ENCODE results near the gene VSIG2.
"Not testable (repeated sequence)": the region's sequence is repeated elsewhere in the genome, so short reads cannot be mapped to it uniquely, and the experiment has no call there.

Gene VSIG2

GRCh38 chr11:124783002-124783401 lies 30.9 kb upstream of the VSIG2 start:
- no peaks in the 10 kb centered on the region for H3K4me1 ChIP-seq (ENCODE audit: insufficient read depth, low read length)
- no peak overlapping the region for H3K4me3 ChIP-seq (ENCODE audit: low read length)
- H3K9me3 ChIP-seq (ENCODE audit: insufficient read depth, low read depth, low read length), result no peaks in the 10 kb centered on the region
- no peak overlapping the region for H3K27ac ChIP-seq (ENCODE audit: low read length)
- H3K9ac ChIP-seq (ENCODE audit: low read depth, low read length), result no peak overlapping the region
- no peaks in the 10 kb centered on the region for H3K27me3 ChIP-seq (ENCODE audit: insufficient read depth, low read length)
- no peaks in the 10 kb centered on the region; the same call in 1 of the 2 replicates for H3K36me3 ChIP-seq (ENCODE audit: insufficient read depth, low read depth, low read length)

DNA sequence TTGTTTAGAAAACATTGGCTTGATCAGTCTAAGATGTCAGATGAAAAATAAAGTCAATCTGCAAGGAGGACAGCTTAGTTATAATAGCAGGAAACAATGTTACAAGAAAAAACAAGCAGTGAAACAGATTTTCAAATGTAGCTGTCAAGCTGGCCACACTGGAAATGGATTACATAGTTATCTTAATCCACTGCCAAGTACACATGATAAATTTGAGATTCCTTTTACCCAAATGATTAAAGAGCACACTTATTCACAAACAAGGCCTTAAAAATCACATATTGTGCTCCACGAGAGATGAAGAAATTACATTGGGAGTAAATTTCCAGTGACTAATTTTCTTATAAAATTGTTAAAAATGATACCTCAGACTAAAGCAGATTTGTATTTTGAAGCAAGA lies 27.5 kb upstream of the VSIG2 start:
- no peaks in the 10 kb centered on the region for H3K9me3 ChIP-seq (ENCODE audit: insufficient read depth, low read depth, low read length)

DNA sequence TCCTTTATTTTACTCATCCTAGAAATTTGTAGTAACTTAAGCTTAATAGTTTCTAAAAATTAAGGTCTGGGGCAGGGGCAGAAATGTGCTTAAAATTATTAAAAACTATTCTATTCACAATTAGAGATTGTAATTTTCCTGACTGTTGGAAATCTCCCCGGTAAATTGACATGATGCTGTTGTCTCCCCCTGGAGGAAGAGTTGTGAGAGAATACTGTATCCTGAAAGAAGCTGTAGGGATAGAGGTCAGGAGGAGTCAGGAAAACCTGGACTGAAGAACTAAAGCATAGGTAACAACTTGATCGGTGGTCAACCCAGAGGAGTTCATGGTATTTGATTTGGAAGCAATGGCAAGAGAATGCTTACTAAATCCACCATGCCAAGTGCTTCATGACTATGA lies 26.2 kb upstream of the VSIG2 start:
- no peak overlapping the region for H3K9ac ChIP-seq (ENCODE audit: low read depth, low read length)
- H3K27me3 ChIP-seq (ENCODE audit: insufficient read depth, low read length), result no peaks in the 10 kb centered on the region
- H3K4me1 ChIP-seq (ENCODE audit: insufficient read depth, low read length), result no peaks in the 10 kb centered on the region
- no peak overlapping the region for H3K27ac ChIP-seq (ENCODE audit: low read length)
- H3K9me3 ChIP-seq (ENCODE audit: insufficient read depth, low read depth, low read length), result no peaks in the 10 kb centered on the region
- no peak overlapping the region for H3K4me3 ChIP-seq (ENCODE audit: low read length)
- H3K36me3 ChIP-seq (ENCODE audit: insufficient read depth, low read depth, low read length), result peaks cover 18% of the 10 kb centered on the region

More for the DNA sequence above, 27.5 kb upstream of the VSIG2 start:
- Histone ChIP-seq H3K27ac (ENCODE audit: low read length) (no peak overlapping the region), H3K9ac (ENCODE audit: low read depth, low read length) (no peak overlapping the region), H3K27me3 (ENCODE audit: insufficient read depth, low read length) (no peaks in the 10 kb centered on the region), H3K36me3 (ENCODE audit: insufficient read depth, low read depth, low read length) (peaks cover 10% of the 10 kb centered on the region), H3K4me3 (ENCODE audit: low read length) (no peak overlapping the region), H3K4me1 (ENCODE audit: insufficient read depth, low read length) (no peaks in the 10 kb centered on the region)

DNA sequence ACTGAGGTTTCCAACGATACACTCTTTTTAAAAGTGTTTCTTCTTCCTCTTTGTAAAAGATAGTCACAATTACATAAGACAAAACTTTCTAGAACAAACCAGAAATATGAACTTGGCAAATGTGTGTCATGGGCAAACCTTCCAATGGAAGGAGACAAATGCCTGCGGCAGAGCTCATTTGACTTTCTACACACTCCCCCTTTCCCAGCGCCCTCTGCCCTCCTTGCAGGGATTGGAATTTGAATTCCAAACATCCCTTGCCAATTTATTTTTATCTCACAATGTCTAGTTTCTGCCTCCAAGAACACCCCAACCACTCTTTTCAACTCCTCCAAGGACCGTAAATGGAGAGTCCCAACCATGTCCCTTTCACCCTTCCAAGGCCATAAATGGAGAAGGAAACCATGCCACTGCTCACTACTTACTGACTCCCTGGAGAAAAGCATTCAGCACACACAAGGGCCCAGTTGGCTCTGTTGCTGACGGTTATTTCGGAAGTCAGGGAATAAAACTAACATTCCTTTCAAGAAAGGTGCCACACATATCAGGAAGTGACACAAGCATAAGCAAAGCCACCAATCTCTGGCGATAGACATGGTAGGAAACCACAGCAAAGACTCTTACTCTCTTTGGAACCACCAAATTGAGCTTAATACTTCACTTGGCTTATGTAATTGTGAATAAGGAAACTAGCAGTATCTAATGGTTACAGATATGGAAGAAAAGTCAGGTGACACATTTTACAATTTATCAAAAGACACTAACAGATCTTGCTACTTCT lies 25.0 kb upstream of the VSIG2 start:
- Histone ChIP-seq H3K36me3 (ENCODE audit: insufficient read depth, low read depth, low read length) (peaks cover 30% of the 10 kb centered on the region), H3K27ac (ENCODE audit: low read length) (no peak overlapping the region), H3K4me3 (ENCODE audit: low read length) (no peak overlapping the region), H3K9me3 (ENCODE audit: insufficient read depth, low read depth, low read length) (no peaks in the 10 kb centered on the region), H3K4me1 (ENCODE audit: insufficient read depth, low read length) (no peaks in the 10 kb centered on the region), H3K27me3 (ENCODE audit: insufficient read depth, low read length) (no peaks in the 10 kb centered on the region), H3K9ac (ENCODE audit: low read depth, low read length) (no peak overlapping the region)

DNA sequence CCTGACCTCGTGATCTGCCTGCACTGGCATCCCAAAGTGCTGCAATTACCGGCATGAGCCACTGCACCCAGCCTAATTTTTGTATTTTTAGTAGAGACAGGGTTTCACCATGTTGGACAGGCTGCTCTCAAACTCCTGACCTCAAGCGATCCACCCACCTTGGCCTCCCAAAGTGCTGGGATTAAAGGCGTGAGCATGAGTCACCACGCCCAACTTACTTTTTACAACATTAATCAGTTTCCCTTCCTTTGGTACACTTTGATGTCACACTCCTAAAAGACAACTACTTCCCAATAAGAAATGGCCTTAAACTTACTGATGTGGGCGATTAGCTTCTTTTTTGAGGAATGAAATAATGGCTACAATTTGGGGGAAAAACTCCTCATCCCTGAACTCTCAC lies 18.9 kb upstream of the VSIG2 start:
- not testable (repeated sequence) for H3K27ac ChIP-seq (ENCODE audit: low read length); H3K27me3 ChIP-seq (ENCODE audit: insufficient read depth, low read length); H3K4me3 ChIP-seq (ENCODE audit: low read length); H3K9ac ChIP-seq (ENCODE audit: low read depth, low read length); H3K4me1 ChIP-seq (ENCODE audit: insufficient read depth, low read length); H3K9me3 ChIP-seq (ENCODE audit: insufficient read depth, low read depth, low read length)
- H3K36me3 ChIP-seq (ENCODE audit: insufficient read depth, low read depth, low read length), result peaks cover 75% of the 10 kb centered on the region

GRCh38 chr11:124769806-124770774 lies 18.0 kb upstream of the VSIG2 start:
- H3K9ac ChIP-seq (ENCODE audit: low read depth, low read length), result no peak overlapping the region
- H3K36me3 ChIP-seq (ENCODE audit: insufficient read depth, low read depth, low read length), result peaks cover 78% of the 10 kb centered on the region
- H3K9me3 ChIP-seq (ENCODE audit: insufficient read depth, low read depth, low read length), result no peaks in the 10 kb centered on the region
- no peaks in the 10 kb centered on the region for H3K4me1 ChIP-seq (ENCODE audit: insufficient read depth, low read length)
- no peaks in the 10 kb centered on the region for H3K27me3 ChIP-seq (ENCODE audit: insufficient read depth, low read length)
- H3K4me3 ChIP-seq (ENCODE audit: low read length), result no peak overlapping the region
- H3K27ac ChIP-seq (ENCODE audit: low read length), result no peak overlapping the region

DNA sequence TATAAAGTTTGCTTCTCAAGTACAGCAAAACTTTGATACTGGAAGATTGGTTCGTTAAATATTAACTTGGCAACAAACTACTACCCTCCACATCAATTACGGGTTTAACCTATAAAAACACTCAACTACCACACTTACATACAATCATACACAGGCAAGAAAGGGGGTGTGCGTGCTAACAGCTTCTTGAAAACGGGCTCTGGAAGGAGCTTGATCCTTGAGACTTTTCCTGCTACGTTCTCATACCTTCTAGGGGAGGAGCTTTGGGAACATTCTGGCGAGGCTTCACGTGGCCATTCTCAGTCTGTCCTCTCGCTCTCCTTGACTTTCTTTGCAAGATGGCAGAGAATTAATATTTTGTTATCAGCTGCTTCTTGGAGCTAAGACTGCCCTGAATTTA lies 16.9 kb upstream of the VSIG2 start:
- Histone ChIP-seq H3K9me3 (ENCODE audit: insufficient read depth, low read depth, low read length) (no peaks in the 10 kb centered on the region), H3K36me3 (ENCODE audit: insufficient read depth, low read depth, low read length) (peaks cover 76% of the 10 kb centered on the region), H3K9ac (ENCODE audit: low read depth, low read length) (no peak overlapping the region), H3K27ac (ENCODE audit: low read length) (no peak overlapping the region), H3K4me3 (ENCODE audit: low read length) (no peak overlapping the region), H3K27me3 (ENCODE audit: insufficient read depth, low read length) (no peaks in the 10 kb centered on the region), H3K4me1 (ENCODE audit: insufficient read depth, low read length) (no peaks in the 10 kb centered on the region)

DNA sequence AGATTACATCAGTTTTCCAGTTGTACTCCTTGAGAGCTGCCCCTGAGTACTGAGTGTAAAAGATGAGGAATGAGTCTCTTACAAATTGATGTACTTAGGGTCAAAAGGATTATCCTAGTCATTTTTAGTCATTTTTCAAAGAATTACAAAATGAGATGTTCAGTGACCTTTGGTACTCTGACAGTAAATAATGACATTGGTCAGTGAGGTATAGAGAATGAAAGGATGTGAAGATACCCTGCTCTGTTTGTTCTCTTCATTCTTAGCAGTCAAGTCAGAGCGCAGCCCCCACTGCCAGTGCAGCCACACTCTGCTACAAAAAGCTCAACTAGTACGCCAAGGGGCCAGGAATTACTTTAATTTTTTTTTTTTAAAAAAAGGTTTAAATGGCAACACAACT lies 14.1 kb upstream of the VSIG2 start:
- Histone ChIP-seq H3K9ac (ENCODE audit: low read depth, low read length) (no peak overlapping the region), H3K4me3 (ENCODE audit: low read length) (no peak overlapping the region), H3K36me3 (ENCODE audit: insufficient read depth, low read depth, low read length) (peaks cover 54% of the 10 kb centered on the region), H3K27me3 (ENCODE audit: insufficient read depth, low read length) (peaks cover 24% of the 10 kb centered on the region), H3K9me3 (ENCODE audit: insufficient read depth, low read depth, low read length) (no peaks in the 10 kb centered on the region), H3K27ac (ENCODE audit: low read length) (no peak overlapping the region), H3K4me1 (ENCODE audit: insufficient read depth, low read length) (no peaks in the 10 kb centered on the region)

- Histone ChIP-seq H3K4me1 (ENCODE audit: insufficient read depth, low read length) (peaks cover 14% of the 10 kb centered on the region; the same call in 1 of the 2 replicates), H3K9ac (ENCODE audit: low read depth, low read length) (no peak overlapping the region), H3K27me3 (ENCODE audit: insufficient read depth, low read length) (peaks cover 52% of the 10 kb centered on the region), H3K27ac (ENCODE audit: low read length) (no peak overlapping the region), H3K9me3 (ENCODE audit: insufficient read depth, low read depth, low read length) (no peaks in the 10 kb centered on the region), H3K4me3 (ENCODE audit: low read length) (peak overlapping the region; percentile 69), H3K36me3 (ENCODE audit: insufficient read depth, low read depth, low read length) (peaks cover 33% of the 10 kb centered on the region)
Measured at GRCh38 chr11:124763156-124763947, 11.3 kb upstream of the VSIG2 start.

DNA sequence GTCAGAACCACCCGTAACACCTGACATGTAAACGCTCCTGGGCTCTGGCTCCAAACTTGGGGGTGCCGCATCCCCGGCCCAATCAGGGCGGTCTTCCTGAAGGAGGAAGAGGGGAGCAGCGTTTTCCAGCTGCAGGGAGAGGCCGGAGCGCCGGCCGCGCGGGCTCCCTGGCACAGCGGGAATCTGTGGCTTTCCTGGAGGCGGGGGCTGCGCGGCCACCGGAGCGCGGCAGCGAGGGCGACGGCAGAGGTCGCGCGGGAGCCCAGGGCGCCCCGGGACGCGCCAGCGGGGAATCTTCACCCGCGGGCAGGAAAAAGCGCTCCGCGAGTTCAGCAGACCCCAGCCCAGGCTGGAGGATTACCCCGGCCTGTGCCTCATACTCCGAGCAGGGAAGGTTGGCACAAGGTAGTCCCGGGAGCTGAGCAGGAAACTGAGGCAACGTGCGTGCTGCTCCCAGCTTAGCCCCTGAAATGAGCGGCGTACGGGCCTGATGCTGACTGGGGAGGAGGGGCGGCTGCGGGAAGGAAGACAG lies 10.6 kb upstream of the VSIG2 start:
- Histone ChIP-seq H3K27me3 (ENCODE audit: insufficient read depth, low read length) (peaks cover 59% of the 10 kb centered on the region), H3K9ac (ENCODE audit: low read depth, low read length) (no peak overlapping the region), H3K27ac (ENCODE audit: low read length) (no peak overlapping the region), H3K36me3 (ENCODE audit: insufficient read depth, low read depth, low read length) (peaks cover 28% of the 10 kb centered on the region), H3K4me1 (ENCODE audit: insufficient read depth, low read length) (peaks cover 18% of the 10 kb centered on the region; the same call in 1 of the 2 replicates), H3K4me3 (ENCODE audit: low read length) (peak overlapping the region; percentile 69), H3K9me3 (ENCODE audit: insufficient read depth, low read depth, low read length) (no peaks in the 10 kb centered on the region)

DNA sequence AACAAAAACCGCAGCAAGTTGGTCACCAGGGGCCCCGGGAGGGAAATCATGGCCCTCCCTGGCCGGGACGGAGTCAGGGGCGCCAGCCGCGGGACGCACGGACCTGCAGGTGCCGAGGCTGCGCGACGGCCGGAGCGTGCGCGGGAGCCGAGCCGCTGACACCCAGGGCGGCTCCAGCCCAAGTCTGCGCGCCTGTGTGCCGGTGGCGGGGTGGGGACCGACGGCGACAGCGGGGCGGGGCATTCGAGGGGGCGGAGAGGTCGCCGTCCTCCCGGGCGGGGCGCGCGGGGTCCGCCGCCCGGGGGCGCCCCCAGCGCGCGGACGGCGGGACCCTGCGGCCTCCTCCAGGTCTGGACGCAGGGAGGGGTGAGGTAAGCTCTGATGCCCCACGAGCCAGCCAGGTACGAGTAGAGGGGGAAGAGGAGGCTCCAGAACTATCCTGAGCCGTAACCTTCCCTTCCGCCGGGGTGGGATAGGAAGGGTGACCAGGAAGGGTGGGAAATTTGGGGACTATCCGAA lies 10.1 kb upstream of the VSIG2 start, which contains the start of gene ESAM:
TSS of gene ESAM (minus strand) at position 186 of the 519 bp plus-strand sequence. CDS start at position 50, 136 bp downstream.
- Histone ChIP-seq H3K9ac (ENCODE audit: low read depth, low read length) (no peak within 1 kb of the TSS), H3K27me3 (ENCODE audit: insufficient read depth, low read length) (peaks cover 64% of the 10 kb centered on the region), H3K36me3 (ENCODE audit: insufficient read depth, low read depth, low read length) (peaks cover 23% of the 10 kb centered on the region), H3K4me3 (ENCODE audit: low read length) (peak within 1 kb of the TSS; percentile 69), H3K9me3 (ENCODE audit: insufficient read depth, low read depth, low read length) (no peaks in the 10 kb centered on the region), H3K27ac (ENCODE audit: low read length) (no peak within 1 kb of the TSS), H3K4me1 (ENCODE audit: insufficient read depth, low read length) (peaks cover 19% of the 10 kb centered on the region; the same call in 1 of the 2 replicates)

All from iPS-20b (cell line).